Astrocyte (in vitro differentiated cells and primary cell): ENCODE results near the gene SORL1. TPM values are rescaled to one million over a fixed set of nuclear protein-coding genes. Genes with fewer than 3 reads are reported as not detected.
A peak's percentile ranks its signal among the peaks of the same experiment; 100 is the strongest.

Experiments
- DNase-seq: peaks from one replicate; pipeline ENCODE4 v3.0.0-alpha.2; 2010; ENCODE audit warnings: low read depth
- FAIRE-seq: peaks from 2 replicates; lab custom pipeline; 2011; peaks lifted over from hg19 to GRCh38; lab: Jason Lieb, UNC
- H2AFZ ChIP-seq: 2 replicates; pipeline ENCODE4 v1.6.0; 2012; ENCODE audit warnings: low read depth, low read length, inconsistent platforms
- H3K27ac ChIP-seq: 2 replicates; pipeline ENCODE4 v1.5.1; 2011; ENCODE audit warnings: low read depth, low read length, inconsistent platforms
- H3K27me3 ChIP-seq: 2 replicates; pipeline ENCODE4 v1.6.0; 2011; ENCODE audit warnings: low read length, inconsistent platforms; ENCODE audit not compliant: insufficient read depth
- H3K36me3 ChIP-seq: 2 replicates; pipeline ENCODE4 v1.5.1; 2011; ENCODE audit warnings: low read length, inconsistent platforms; ENCODE audit not compliant: insufficient read depth
- H3K4me1 ChIP-seq: 2 replicates; pipeline ENCODE4 v1.5.1; 2011; ENCODE audit warnings: low read length, inconsistent platforms; ENCODE audit not compliant: insufficient read depth
- H3K4me2 ChIP-seq: 2 replicates; pipeline ENCODE4 v1.6.0; 2012; ENCODE audit warnings: low read length, inconsistent platforms
- H3K4me3 ChIP-seq: 2 replicates; pipeline ENCODE4 v1.5.1; 2011; ENCODE audit warnings: low read depth, mild to moderate bottlenecking, low read length, inconsistent platforms; ENCODE audit not compliant: insufficient read depth
- H3K79me2 ChIP-seq: 2 replicates; pipeline ENCODE4 v1.6.0; 2012; ENCODE audit warnings: mild to moderate bottlenecking, low read length, inconsistent platforms; ENCODE audit not compliant: insufficient read depth
- H3K9ac ChIP-seq: 2 replicates; pipeline ENCODE4 v1.6.0; 2012; ENCODE audit warnings: mild to moderate bottlenecking, low read length, inconsistent platforms
- H3K9me3 ChIP-seq: 2 replicates; pipeline ENCODE4 v1.5.1; 2012; ENCODE audit warnings: low read depth, mild to moderate bottlenecking, low read length, inconsistent platforms; ENCODE audit not compliant: insufficient read depth
- H4K20me1 ChIP-seq: 2 replicates; pipeline ENCODE4 v1.6.0; 2012; ENCODE audit warnings: low read length, inconsistent platforms; ENCODE audit not compliant: insufficient read depth
- H3K27ac Mint-ChIP-seq: one replicate; pipeline ENCODE4 v1.8.0; 2021; ENCODE audit warnings: mild to moderate bottlenecking, mixed read lengths; ENCODE audit not compliant: unreplicated experiment
- H3K27me3 Mint-ChIP-seq: one replicate; pipeline ENCODE4 v1.8.0; 2021; ENCODE audit warnings: low read depth, mixed read lengths; ENCODE audit not compliant: unreplicated experiment
- H3K36me3 Mint-ChIP-seq: one replicate; pipeline ENCODE4 v1.8.0; 2021; ENCODE audit warnings: low read depth, mixed read lengths; ENCODE audit not compliant: unreplicated experiment
- H3K4me1 Mint-ChIP-seq: one replicate; pipeline ENCODE4 v1.8.0; 2021; ENCODE audit warnings: low read depth, mixed read lengths; ENCODE audit not compliant: unreplicated experiment
- H3K4me3 Mint-ChIP-seq: one replicate; pipeline ENCODE4 v1.8.0; 2021; ENCODE audit warnings: mild to moderate bottlenecking, moderate library complexity, mixed read lengths; ENCODE audit not compliant: unreplicated experiment
- H3K9me3 Mint-ChIP-seq: one replicate; pipeline ENCODE4 v1.8.0; 2021; ENCODE audit warnings: mild to moderate bottlenecking, mixed read lengths; ENCODE audit not compliant: unreplicated experiment
- CTCF ChIP-seq: IDR thresholded peaks from 2 replicates; pipeline ENCODE4 v1.5.1; 2011; ENCODE audit warnings: low read depth, mild to moderate bottlenecking, inconsistent platforms, low read length, moderate library complexity; ENCODE audit not compliant: insufficient read depth
- EZH2 ChIP-seq: IDR thresholded peaks from 2 replicates; pipeline ENCODE4 v1.6.1; 2012; ENCODE audit warnings: mild to moderate bottlenecking, low read length, inconsistent platforms; ENCODE audit not compliant: insufficient read depth
- total RNA-seq: library from RNA; stranded (reverse); gene quantifications from 2 replicates; pipeline ENCODE4 v1.2.1, GENCODE V29; 2021

SORL1 gene
- total RNA-seq, 1 donor from 2014 or later = 4.1 TPM

- no peak overlapping the region for H3K4me3 Mint-ChIP-seq
- peaks cover 7% of the 10 kb centered on the region for H3K27me3 ChIP-seq
- no peak for DNase-seq
- no peak overlapping the region for H3K4me2 ChIP-seq
- no peaks in the 10 kb centered on the region for H3K79me2 ChIP-seq
- no peaks in the 10 kb centered on the region for H3K9me3 ChIP-seq
- H3K9me3 Mint-ChIP-seq = peaks cover 6% of the 10 kb centered on the region
- no peaks in the 10 kb centered on the region for H4K20me1 ChIP-seq
- H3K27ac Mint-ChIP-seq = no peak overlapping the region
- no peak overlapping the region for H3K9ac ChIP-seq
- no peaks in the 10 kb centered on the region for H3K4me1 ChIP-seq
- FAIRE-seq = no peak
- no peak for TF ChIP-seq CTCF
- TF ChIP-seq EZH2 = no peak
- peaks cover 7% of the 10 kb centered on the region for H3K4me1 Mint-ChIP-seq
- no peaks in the 10 kb centered on the region for H3K27me3 Mint-ChIP-seq
- no peak overlapping the region for H2AFZ ChIP-seq
- H3K36me3 Mint-ChIP-seq = peaks cover 2% of the 10 kb centered on the region
- H3K36me3 ChIP-seq = no peaks in the 10 kb centered on the region
- no peak overlapping the region for H3K27ac ChIP-seq
- no peak overlapping the region for H3K4me3 ChIP-seq
Observed at GRCh38 chr11:121533601-121534000, 81.5 kb downstream of the SORL1 start.

GRCh38 chr11:121534131-121535093, 82.3 kb downstream of the SORL1 start:
- Histone ChIP-seq H3K9me3 (no peaks in the 10 kb centered on the region), H4K20me1 (no peaks in the 10 kb centered on the region), H3K27me3 (peaks cover 7% of the 10 kb centered on the region), H3K4me3 (no peak overlapping the region), H3K79me2 (no peaks in the 10 kb centered on the region), H3K27ac (no peak overlapping the region), H3K4me1 (no peaks in the 10 kb centered on the region), H3K4me2 (no peak overlapping the region), H3K9ac (no peak overlapping the region), H3K36me3 (no peaks in the 10 kb centered on the region), H2AFZ (no peak overlapping the region)
- Mint-ChIP-seq H3K4me3 (no peak overlapping the region), H3K36me3 (peaks cover 2% of the 10 kb centered on the region), H3K9me3 (peaks cover 6% of the 10 kb centered on the region), H3K4me1 (peaks cover 7% of the 10 kb centered on the region), H3K27me3 (no peaks in the 10 kb centered on the region), H3K27ac (no peak overlapping the region)
- FAIRE-seq = no peak
- TF ChIP-seq EZH2 (no peak), CTCF (peak; percentile 29)
- DNase-seq = no peak
